ENCODE results near the gene PSMG4.

The PSMG4 gene

DNA sequence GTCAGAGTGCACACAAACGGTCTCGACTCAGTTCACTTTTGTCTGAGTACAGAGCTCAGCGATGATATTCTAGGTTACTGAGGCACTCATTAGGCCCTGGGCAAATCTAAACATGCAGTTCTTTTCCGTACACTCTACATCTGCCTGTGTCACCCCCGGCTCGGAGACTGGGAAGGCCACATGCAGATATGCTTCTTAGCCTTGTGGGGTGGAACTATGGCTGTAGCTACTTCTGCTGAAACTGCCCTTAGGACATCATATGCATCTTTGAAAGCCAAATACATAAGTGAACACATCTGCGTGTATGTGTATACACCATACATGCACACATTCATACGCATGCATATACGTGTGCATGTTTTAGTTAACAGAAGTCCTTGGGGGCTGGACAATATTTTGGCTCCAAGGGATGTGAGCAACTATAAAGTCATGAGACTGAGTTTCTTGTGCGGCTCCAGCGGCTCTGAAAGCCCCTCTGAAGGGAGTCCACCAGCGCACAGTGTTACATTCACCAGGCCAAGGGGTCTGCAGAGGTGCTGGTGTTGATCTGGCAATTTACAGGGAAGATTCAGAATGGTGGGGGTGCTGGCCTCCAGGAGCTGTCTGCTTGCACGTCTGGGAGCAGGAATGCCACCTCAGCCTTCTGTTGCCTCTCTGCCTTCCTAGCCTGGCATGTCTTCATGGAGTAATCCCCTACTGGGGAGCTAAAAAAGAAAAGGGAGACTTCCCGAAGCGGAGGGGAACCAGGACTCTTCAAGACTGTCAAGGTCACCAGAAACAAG, 31.6 kb downstream of the PSMG4 start:
- no peak overlapping the region for H4K12ac ChIP-seq (ENCODE audit: low read depth, low read length)
- no CpG with 5 or more reads among the region's 15 CpGs for WGBS (ENCODE audit: extremely low coverage, insufficient coverage, insufficient read length)
- H3K27ac ChIP-seq (ENCODE audit: low read depth, low read length) = no peak overlapping the region
- H3K4ac ChIP-seq (ENCODE audit: low read depth, low read length) = no peak overlapping the region
- H3K18ac ChIP-seq (ENCODE audit: low read length) = no peak overlapping the region
- H2BK120ac ChIP-seq (ENCODE audit: insufficient read depth, low read length, poor library complexity) = no peak overlapping the region
- H3K23ac ChIP-seq (ENCODE audit: low read length) = peak overlapping the region; percentile 14
- peaks cover 3% of the 10 kb centered on the region for H3K9me3 ChIP-seq (ENCODE audit: insufficient read depth, low read depth, low read length)
- no peak overlapping the region for H4K91ac ChIP-seq (ENCODE audit: low read depth, low read length)
- no peak overlapping the region for H2BK12ac ChIP-seq (ENCODE audit: low read length)
- no peaks in the 10 kb centered on the region for H3K79me2 ChIP-seq (ENCODE audit: control insufficient read depth, insufficient read depth, low read length, poor library complexity)
- no peaks in the 10 kb centered on the region for H3K4me1 ChIP-seq (ENCODE audit: control insufficient read depth in 1 of 2, insufficient read depth in 2 of 2, low read length in 2 of 2)
- H2BK5ac ChIP-seq (ENCODE audit: low read depth, low read length, poor library complexity) = no peak overlapping the region
- H3K79me1 ChIP-seq (ENCODE audit: low read length) = no peaks in the 10 kb centered on the region
- H3K36me3 ChIP-seq (ENCODE audit: control insufficient read depth in 1 of 2, insufficient read depth in 2 of 2, low read length in 2 of 2) = peaks cover 54% of the 10 kb centered on the region in 2 experiments
- DNase-seq = no peak
- H3K4me2 ChIP-seq (ENCODE audit: low read length) = no peak overlapping the region
- H2AFZ ChIP-seq (ENCODE audit: insufficient read depth, low read length, poor library complexity) = no peak overlapping the region
- H3K27me3 ChIP-seq (ENCODE audit: insufficient read depth, low read length) = no peaks in the 10 kb centered on the region
- H4K8ac ChIP-seq (ENCODE audit: low read depth, low read length) = no peak overlapping the region
- H3K14ac ChIP-seq (ENCODE audit: low read length) = no peak overlapping the region
- no peak overlapping the region for H3K4me3 ChIP-seq (ENCODE audit: low read depth, low read length)
- H2AK5ac ChIP-seq (ENCODE audit: low read length) = no peak overlapping the region
- no peak overlapping the region for H3K9ac ChIP-seq (ENCODE audit: low read length)

DNA sequence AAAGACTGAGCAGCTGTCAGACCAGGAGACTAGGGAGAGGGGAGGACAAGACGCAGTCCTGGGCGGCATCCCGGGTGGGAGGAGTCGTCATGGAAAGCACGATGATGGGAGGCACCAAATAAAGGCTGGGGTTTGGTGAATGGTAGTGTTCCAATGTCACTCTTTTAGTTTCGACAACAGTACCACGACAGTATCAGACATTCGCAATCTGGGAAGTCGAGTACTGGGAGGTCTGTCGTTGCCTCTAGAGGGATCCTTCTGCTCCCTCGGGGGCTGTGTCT, 32.1 kb downstream of the PSMG4 start:
- no peak overlapping the region for H3K23ac ChIP-seq (ENCODE audit: low read length)
- H4K12ac ChIP-seq (ENCODE audit: low read depth, low read length) = no peak overlapping the region
- peaks cover 53 to 54% of the 10 kb centered on the region in 2 experiments for H3K36me3 ChIP-seq (ENCODE audit: control insufficient read depth in 1 of 2, insufficient read depth in 2 of 2, low read length in 2 of 2)
- no peaks in the 10 kb centered on the region for H3K4me1 ChIP-seq (ENCODE audit: control insufficient read depth in 1 of 2, insufficient read depth in 2 of 2, low read length in 2 of 2)
- H4K91ac ChIP-seq (ENCODE audit: low read depth, low read length) = no peak overlapping the region
- H2BK5ac ChIP-seq (ENCODE audit: low read depth, low read length, poor library complexity) = no peak overlapping the region
- H2BK120ac ChIP-seq (ENCODE audit: insufficient read depth, low read length, poor library complexity) = no peak overlapping the region
- no peak overlapping the region for H2AFZ ChIP-seq (ENCODE audit: insufficient read depth, low read length, poor library complexity)
- no CpG with 5 or more reads among the region's 11 CpGs for WGBS (ENCODE audit: extremely low coverage, insufficient coverage, insufficient read length)
- no peaks in the 10 kb centered on the region for H3K79me1 ChIP-seq (ENCODE audit: low read length)
- H4K8ac ChIP-seq (ENCODE audit: low read depth, low read length) = no peak overlapping the region
- H3K14ac ChIP-seq (ENCODE audit: low read length) = no peak overlapping the region
- no peak overlapping the region for H3K27ac ChIP-seq (ENCODE audit: low read depth, low read length)
- no peak for DNase-seq
- H3K27me3 ChIP-seq (ENCODE audit: insufficient read depth, low read length) = no peaks in the 10 kb centered on the region
- no peak overlapping the region for H3K4me3 ChIP-seq (ENCODE audit: low read depth, low read length)
- H3K4ac ChIP-seq (ENCODE audit: low read depth, low read length) = no peak overlapping the region
- no peak overlapping the region for H2AK5ac ChIP-seq (ENCODE audit: low read length)
- H3K4me2 ChIP-seq (ENCODE audit: low read length) = no peak overlapping the region
- H3K9ac ChIP-seq (ENCODE audit: low read length) = no peak overlapping the region
- no peak overlapping the region for H2BK12ac ChIP-seq (ENCODE audit: low read length)
- peaks cover 3% of the 10 kb centered on the region for H3K9me3 ChIP-seq (ENCODE audit: insufficient read depth, low read depth, low read length)
- H3K18ac ChIP-seq (ENCODE audit: low read length) = no peak overlapping the region
- no peaks in the 10 kb centered on the region for H3K79me2 ChIP-seq (ENCODE audit: control insufficient read depth, insufficient read depth, low read length, poor library complexity)

DNA sequence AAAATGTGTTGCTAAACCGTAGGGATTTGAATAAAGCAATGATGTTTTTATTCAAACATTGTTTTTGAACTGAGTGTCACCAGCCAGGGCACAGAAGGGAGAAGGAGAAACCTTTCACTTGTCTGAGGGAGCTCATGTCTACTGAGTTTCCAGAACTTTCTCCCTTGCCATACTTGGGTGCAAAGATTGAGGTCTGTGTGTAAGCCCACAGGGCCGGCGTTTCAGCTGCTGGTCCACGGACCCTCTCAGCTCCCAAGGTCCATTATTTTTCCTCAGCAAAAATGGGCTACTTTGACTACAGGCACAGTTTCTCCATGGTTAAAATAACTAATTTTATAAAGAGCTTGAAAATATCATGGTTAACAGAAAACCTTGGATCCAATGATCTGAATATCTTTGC, 32.6 kb downstream of the PSMG4 start:
- no peak overlapping the region for H3K23ac ChIP-seq (ENCODE audit: low read length)
- H2BK5ac ChIP-seq (ENCODE audit: low read depth, low read length, poor library complexity) = no peak overlapping the region
- no peak overlapping the region for H2BK120ac ChIP-seq (ENCODE audit: insufficient read depth, low read length, poor library complexity)
- no peak overlapping the region for H4K12ac ChIP-seq (ENCODE audit: low read depth, low read length)
- WGBS (ENCODE audit: extremely low coverage, insufficient coverage, insufficient read length) = no CpG with 5 or more reads among the region's 4 CpGs
- H3K27me3 ChIP-seq (ENCODE audit: insufficient read depth, low read length) = no peaks in the 10 kb centered on the region
- peaks cover 54 to 58% of the 10 kb centered on the region in 2 experiments for H3K36me3 ChIP-seq (ENCODE audit: control insufficient read depth in 1 of 2, insufficient read depth in 2 of 2, low read length in 2 of 2)
- no peak overlapping the region for H2AFZ ChIP-seq (ENCODE audit: insufficient read depth, low read length, poor library complexity)
- H3K27ac ChIP-seq (ENCODE audit: low read depth, low read length) = no peak overlapping the region
- no peak overlapping the region for H3K4ac ChIP-seq (ENCODE audit: low read depth, low read length)
- H3K4me3 ChIP-seq (ENCODE audit: low read depth, low read length) = no peak overlapping the region
- H3K9me3 ChIP-seq (ENCODE audit: insufficient read depth, low read depth, low read length) = peaks cover 3% of the 10 kb centered on the region
- H3K9ac ChIP-seq (ENCODE audit: low read length) = no peak overlapping the region
- no peak overlapping the region for H3K18ac ChIP-seq (ENCODE audit: low read length)
- H3K79me1 ChIP-seq (ENCODE audit: low read length) = no peaks in the 10 kb centered on the region
- H3K4me2 ChIP-seq (ENCODE audit: low read length) = no peak overlapping the region
- no peaks in the 10 kb centered on the region for H3K79me2 ChIP-seq (ENCODE audit: control insufficient read depth, insufficient read depth, low read length, poor library complexity)
- no peak overlapping the region for H4K8ac ChIP-seq (ENCODE audit: low read depth, low read length)
- no peak overlapping the region for H3K14ac ChIP-seq (ENCODE audit: low read length)
- H2AK5ac ChIP-seq (ENCODE audit: low read length) = no peak overlapping the region
- no peak overlapping the region for H4K91ac ChIP-seq (ENCODE audit: low read depth, low read length)
- H3K4me1 ChIP-seq (ENCODE audit: control insufficient read depth in 1 of 2, insufficient read depth in 2 of 2, low read length in 2 of 2) = no peaks in the 10 kb centered on the region
- no peak for DNase-seq
- H2BK12ac ChIP-seq (ENCODE audit: low read length) = no peak overlapping the region

DNA sequence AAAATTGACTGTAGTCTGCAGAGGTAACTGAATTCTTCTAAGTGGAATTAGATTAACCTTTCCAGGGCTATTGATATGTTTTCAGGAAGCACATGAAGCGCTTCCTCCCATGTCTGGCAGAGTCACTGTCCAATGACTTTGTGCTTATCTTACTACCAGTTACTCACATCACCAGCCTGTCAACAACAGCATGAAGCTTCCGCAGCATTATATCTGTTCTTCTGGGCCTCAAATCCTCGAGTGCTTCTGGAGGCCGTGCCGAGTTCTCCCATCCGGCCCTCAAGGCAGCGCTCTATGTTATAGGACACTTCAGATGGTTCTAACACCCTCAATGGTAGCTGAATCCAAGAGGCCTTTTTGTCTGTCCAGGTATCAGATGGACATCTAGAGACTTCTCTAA, 33.2 kb downstream of the PSMG4 start:
- Histone ChIP-seq H3K9me3 (ENCODE audit: insufficient read depth, low read depth, low read length) (peaks cover 3% of the 10 kb centered on the region), H3K4ac (ENCODE audit: low read depth, low read length) (no peak overlapping the region), H3K18ac (ENCODE audit: low read length) (no peak overlapping the region), H4K91ac (ENCODE audit: low read depth, low read length) (no peak overlapping the region), H2AFZ (ENCODE audit: insufficient read depth, low read length, poor library complexity) (no peak overlapping the region), H3K4me1 (ENCODE audit: control insufficient read depth in 1 of 2, insufficient read depth in 2 of 2, low read length in 2 of 2) (no peaks in the 10 kb centered on the region), H3K27ac (ENCODE audit: low read depth, low read length) (no peak overlapping the region), H3K79me1 (ENCODE audit: low read length) (no peaks in the 10 kb centered on the region), H3K79me2 (ENCODE audit: control insufficient read depth, insufficient read depth, low read length, poor library complexity) (no peaks in the 10 kb centered on the region), H3K9ac (ENCODE audit: low read length) (no peak overlapping the region), H2AK5ac (ENCODE audit: low read length) (no peak overlapping the region), H3K36me3 (ENCODE audit: control insufficient read depth in 1 of 2, insufficient read depth in 2 of 2, low read length in 2 of 2) (peaks cover 56 to 60% of the 10 kb centered on the region in 2 experiments), H3K4me3 (ENCODE audit: low read depth, low read length) (no peak overlapping the region), H4K12ac (ENCODE audit: low read depth, low read length) (no peak overlapping the region), H4K8ac (ENCODE audit: low read depth, low read length) (no peak overlapping the region), H3K14ac (ENCODE audit: low read length) (no peak overlapping the region), H2BK120ac (ENCODE audit: insufficient read depth, low read length, poor library complexity) (no peak overlapping the region), H2BK12ac (ENCODE audit: low read length) (no peak overlapping the region), H3K23ac (ENCODE audit: low read length) (no peak overlapping the region), H2BK5ac (ENCODE audit: low read depth, low read length, poor library complexity) (no peak overlapping the region), H3K4me2 (ENCODE audit: low read length) (no peak overlapping the region), H3K27me3 (ENCODE audit: insufficient read depth, low read length) (no peaks in the 10 kb centered on the region)
- no CpG with 5 or more reads among the region's 7 CpGs for whole genome bisulfite sequencing (ENCODE audit: extremely low coverage, insufficient coverage, insufficient read length)
- DNase-seq = no peak
